GM12878 (cell line): ENCODE results near the gene NTM. TPM values are rescaled to one million over a fixed set of nuclear protein-coding genes. Genes with fewer than 3 reads are reported as not detected.

ENCODE experiments used
- ATAC-seq: fragments of 200-7000 bp; cut with Tn5 transposase; 3 replicates; pipeline ENCODE4 v1.9.1; 2020; ENCODE audit warnings: mild to moderate bottlenecking, moderate library complexity
- BruUV-seq: library from RNA; stranded (reverse); fragments of 400-500 nt; replicated peaks from 2 replicates; lab custom pipeline; 2021; lab: Mats Ljungman, UMichigan
- CTCF ChIA-PET: fragments of 300-600 bp; sonication (Branson Sonifier 250); formaldehyde crosslinking; extraction: SDS; loops from one replicate; lab custom pipeline; 2021; ENCODE audit warnings: inconsistent platforms; lab: Yijun Ruan, JAX
- POLR2A ChIA-PET: fragments of 350-600 bp; formaldehyde crosslinking; extraction: SDS; loops from one replicate; lab custom pipeline; 2021; ENCODE audit warnings: inconsistent platforms; lab: Charles Lee
- RAD21 ChIA-PET: fragments of 300-600 bp; sonication (Branson Sonifier 250); formaldehyde crosslinking; loops from one replicate; lab custom pipeline; 2023; ENCODE audit warnings: antibody characterized with exemption; ENCODE audit not compliant: unreplicated experiment; lab: Charles Lee
- SMC1A ChIA-PET: fragments of 300-600 bp; sonication (Branson Sonifier 250); formaldehyde crosslinking; loops from one replicate; lab custom pipeline; 2023; ENCODE audit not compliant: unreplicated experiment, uncharacterized antibody; lab: Charles Lee
- DNase-seq: peaks from one replicate; pipeline ENCODE4 v3.0.0-alpha.2; 2011; ENCODE audit warnings: low read depth, low spot score
- FAIRE-seq: peaks from 3 replicates; lab custom pipeline; 2011; peaks lifted over from hg19 to GRCh38; lab: Jason Lieb, UNC
- H2AFZ ChIP-seq: 2 replicates; pipeline ENCODE4 v1.6.0; 2011; ENCODE audit warnings: low read depth, low read length, control low read depth; ENCODE audit not compliant: control insufficient read depth
- H3K27ac ChIP-seq: 2 replicates; pipeline ENCODE4 v1.5.1; 2011; ENCODE audit warnings: control low read depth; ENCODE audit not compliant: control insufficient read depth, insufficient read depth
- H3K27me3 ChIP-seq, 2 experiments: replicated peaks in 1 of 2; 2 replicates each; pipeline versions ENCODE4 v1.6.0 to v1.6.1; 2011; ENCODE audit warnings: low read length in 1 of 2; ENCODE audit not compliant: control insufficient read depth in 2 of 2, insufficient read depth in 2 of 2
- H3K36me3 ChIP-seq, 2 experiments: 2 replicates each; pipeline ENCODE4 v1.5.1; 2011; ENCODE audit warnings: low read length in 1 of 2; ENCODE audit not compliant: control insufficient read depth in 2 of 2, insufficient read depth in 2 of 2
- H3K4me1 ChIP-seq: 2 replicates; pipeline ENCODE4 v1.6.1; 2011; ENCODE audit warnings: mild to moderate bottlenecking, low read length, moderate library complexity, mixed read lengths; ENCODE audit not compliant: control insufficient read depth, insufficient read depth
- H3K4me2 ChIP-seq: 2 replicates; pipeline ENCODE4 v1.6.0; 2011; ENCODE audit warnings: control low read depth; ENCODE audit not compliant: control insufficient read depth, insufficient read depth
- H3K4me3 ChIP-seq: fragments of 200-600 bp; sonication (generic); 2 replicates; pipeline ENCODE4 v1.5.1; 2016
- H3K79me2 ChIP-seq: 2 replicates; pipeline ENCODE4 v1.6.0; 2011; ENCODE audit warnings: low read length; ENCODE audit not compliant: control insufficient read depth, insufficient read depth
- H3K9ac ChIP-seq: 2 replicates; pipeline ENCODE4 v1.8.0; 2011; ENCODE audit warnings: low read length, control low read depth, mixed read lengths; ENCODE audit not compliant: control insufficient read depth, insufficient read depth
- H3K9me3 ChIP-seq: replicated peaks from 3 replicates; pipeline ENCODE4 v1.5.1; 2011; ENCODE audit warnings: mild to moderate bottlenecking, low read length; ENCODE audit not compliant: control insufficient read depth, insufficient read depth
- H4K20me1 ChIP-seq: 2 replicates; pipeline ENCODE4 v1.6.0; 2011; ENCODE audit not compliant: control insufficient read depth, insufficient read depth
- ETV6 ChIP-seq, 2 experiments: fragments of 450-650 bp in 1 of 2; IDR thresholded peaks in 1 of 2; conservative IDR thresholded peaks in 1 of 2; 2 replicates each; pipeline ENCODE4 v1.6.1; 2014; ENCODE audit warnings: antibody characterized with exemption in 1 of 2, borderline replicate concordance in 1 of 2, low read depth in 1 of 2, mild to moderate bottlenecking in 1 of 2, moderate library complexity in 1 of 2
- SREBF2 ChIP-seq: IDR thresholded peaks from 2 replicates; pipeline ENCODE4 v1.6.1; 2012; ENCODE audit warnings: mild to moderate bottlenecking, low read length
- STAT3 ChIP-seq: IDR thresholded peaks from 2 replicates; pipeline ENCODE4 v1.6.1; 2011; ENCODE audit warnings: low read depth, low read length, improper control_type of control experiment
- SUPT20H ChIP-seq: IDR thresholded peaks from 2 replicates; pipeline ENCODE4 v1.6.1; 2011; ENCODE audit warnings: low read depth, mild to moderate bottlenecking, low read length, moderate library complexity, borderline replicate concordance; ENCODE audit not compliant: control insufficient read depth
- WRNIP1 ChIP-seq: IDR thresholded peaks from 2 replicates; pipeline ENCODE4 v1.6.1; 2011; ENCODE audit warnings: low read depth, low read length, improper control_type of control experiment, borderline replicate concordance
- YBX1 ChIP-seq: fragments of 450-650 bp; IDR thresholded peaks from 2 replicates; pipeline ENCODE4 v1.6.1; 2016; ENCODE audit warnings: antibody characterized with exemption
- WGBS: methylation state at CpG from one replicate; pipeline ENCODE4 v1.1.6; 2016; ENCODE audit warnings: low lambda C conversion rate; ENCODE audit not compliant: insufficient replicate concordance, insufficient coverage; ENCODE audit errors: missing lambda C conversion rate; 5-methylcytosine and 5-hydroxymethylcytosine counted together
- in situ Hi-C: fragments of 300-500 bp; cut with MboI; formaldehyde crosslinking; loops from 9 replicates; pipeline ENCODE4 v1.14.3; 2018; ENCODE audit warnings: mixed read lengths
- intact Hi-C: fragments of 100-400 bp; cut with micrococcal nuclease; formaldehyde crosslinking; loops from one replicate; pipeline ENCODE4 v1.14.2; 2022; ENCODE audit not compliant: unreplicated experiment
- polyA plus RNA-seq, 11 experiments: library from polyadenylated mRNA; depleted of rRNA in 4 of 11; unstranded in 6 of 11; stranded (reverse) in 5 of 11; fragments of >200 nt; fragmentation: Nextera tagmentation in 4 of 11; fragmentation: Illumina TruSeq in 1 of 11; extraction: Ambion mirVana in 4 of 11; extraction: Trizol in 1 of 11; gene quantifications; 1 replicate in 1 of 11; 2 replicates in 10 of 11; pipeline versions ENCODE4 v1.2.1 to v1.2.3, GENCODE V29; 2011 to 2016; ENCODE audit warnings: inconsistent platforms in 2 of 11, missing spikeins in 2 of 11, low read depth in 1 of 11
- total RNA-seq, 4 experiments: library from RNA; depleted of rRNA in 3 of 4; stranded (reverse); fragments of >200 nt in 3 of 4; fragmentation: Illumina TruSeq in 1 of 4; extraction: Trizol in 1 of 4; gene quantifications; 2 replicates each; pipeline versions ENCODE4 v1.2.1 to v1.2.3, GENCODE V29; 2013 to 2021
- TF ChIP-seq, protein P1 (sequence below): IDR thresholded peaks from 2 replicates; pipeline ENCODE4 v1.6.1; 2012; ENCODE audit warnings: low read depth, low read length, improper control_type of control experiment
- TF ChIP-seq, protein P2 (sequence below): fragments of 450-650 bp; IDR thresholded peaks from 2 replicates; pipeline ENCODE4 v1.6.1; 2017; ENCODE audit warnings: mild to moderate bottlenecking, moderate library complexity
- TF ChIP-seq, protein P3 (sequence below): IDR thresholded peaks from 2 replicates; pipeline ENCODE4 v1.6.1; 2012; ENCODE audit warnings: mild to moderate bottlenecking, low read depth, low read length
- TF ChIP-seq, protein P4 (sequence below): fragments of 450-650 bp; IDR thresholded peaks from 2 replicates; pipeline ENCODE4 v1.6.1; 2018; ENCODE audit warnings: mild to moderate bottlenecking, low read depth, moderate library complexity; ENCODE audit not compliant: partially characterized antibody

The NTM gene
- total and polyA plus RNA-seq, 10 of the 15 experiments (the other 5 are each of a cell fraction or from before 2014, with no cell fraction given) = not detected

DNA sequence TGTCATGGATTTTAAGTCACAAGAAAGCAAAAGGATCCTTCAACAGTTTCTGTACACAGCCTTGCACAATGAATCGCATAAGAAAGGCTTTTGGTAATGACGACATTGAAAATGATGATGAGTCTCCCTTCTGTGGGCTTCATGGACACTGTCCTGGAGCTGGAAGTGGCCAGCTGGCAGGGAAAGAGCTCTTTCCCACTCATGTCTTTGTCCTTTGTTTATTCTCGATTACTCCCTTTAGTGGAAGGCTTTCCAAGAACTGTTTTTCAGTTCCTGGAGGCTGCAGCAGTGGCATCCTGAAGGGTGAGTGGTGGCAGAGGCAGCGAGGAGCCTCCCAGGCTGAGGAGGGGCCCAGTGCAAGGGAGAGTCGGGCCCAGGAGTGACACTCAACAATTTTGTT, 505.2 kb downstream of the NTM start:
- ATAC-seq (no peak), DNase-seq (no peak), FAIRE-seq (no peak)
- Histone ChIP-seq H3K79me2 (no peaks in the 10 kb centered on the region), H3K27me3 (no peaks in the 10 kb centered on the region), H4K20me1 (no peaks in the 10 kb centered on the region), H3K9me3 (no peaks in the 10 kb centered on the region), H3K9ac (no peak overlapping the region), H3K4me2 (no peak overlapping the region), H3K4me3 (no peak overlapping the region), H2AFZ (no peak overlapping the region), H3K4me1 (no peaks in the 10 kb centered on the region), H3K36me3 (no peaks in the 10 kb centered on the region), H3K27ac (no peak overlapping the region)
- POLR2A ChIA-PET = interaction anchor here (0.5 kb wide), 1 partner anchor 26 kb away, joined by 4 read pairs; no protein-coding TSS in a partner anchor
- no TSS peak for BruUV-seq
- intact Hi-C loops (no loop called here), in situ Hi-C loops (loop anchor here (10.0 kb wide), 1 partner anchor 529 kb away; no protein-coding TSS in a partner anchor)
- WGBS = 28% methylated on average over 5 of the region's 5 CpGs
- SMC1A ChIA-PET = interaction anchor here (1.2 to 1.9 kb wide), 4 partner anchors 15 to 42 kb away, joined by 3 to 8 read pairs (median 4); no protein-coding TSS in a partner anchor
- RAD21 ChIA-PET = no interaction called here
- CTCF ChIA-PET = interaction anchor here (1.3 to 9.6 kb wide), 2 partner anchors 9 to 12 kb away, joined by 3 to 215 read pairs; no protein-coding TSS in a partner anchor
- TF ChIP-seq WRNIP1 (no peak), YBX1 (no peak), STAT3 (no peak), SUPT20H (no peak), SREBF2 (no peak), ETV6 (conservative IDR thresholded peaks at IDR 0.05 in 1 of 2, IDR thresholded peaks at IDR 0.05 in 1 of 2; ENCODE audit: borderline replicate concordance in 1 of 2, low read depth in 1 of 2) (no peak)
- TF ChIP-seq, protein P1, sequence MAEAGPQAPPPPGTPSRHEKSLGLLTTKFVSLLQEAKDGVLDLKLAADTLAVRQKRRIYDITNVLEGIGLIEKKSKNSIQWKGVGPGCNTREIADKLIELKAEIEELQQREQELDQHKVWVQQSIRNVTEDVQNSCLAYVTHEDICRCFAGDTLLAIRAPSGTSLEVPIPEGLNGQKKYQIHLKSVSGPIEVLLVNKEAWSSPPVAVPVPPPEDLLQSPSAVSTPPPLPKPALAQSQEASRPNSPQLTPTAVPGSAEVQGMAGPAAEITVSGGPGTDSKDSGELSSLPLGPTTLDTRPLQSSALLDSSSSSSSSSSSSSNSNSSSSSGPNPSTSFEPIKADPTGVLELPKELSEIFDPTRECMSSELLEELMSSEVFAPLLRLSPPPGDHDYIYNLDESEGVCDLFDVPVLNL = no peak
- TF ChIP-seq, protein P2, sequence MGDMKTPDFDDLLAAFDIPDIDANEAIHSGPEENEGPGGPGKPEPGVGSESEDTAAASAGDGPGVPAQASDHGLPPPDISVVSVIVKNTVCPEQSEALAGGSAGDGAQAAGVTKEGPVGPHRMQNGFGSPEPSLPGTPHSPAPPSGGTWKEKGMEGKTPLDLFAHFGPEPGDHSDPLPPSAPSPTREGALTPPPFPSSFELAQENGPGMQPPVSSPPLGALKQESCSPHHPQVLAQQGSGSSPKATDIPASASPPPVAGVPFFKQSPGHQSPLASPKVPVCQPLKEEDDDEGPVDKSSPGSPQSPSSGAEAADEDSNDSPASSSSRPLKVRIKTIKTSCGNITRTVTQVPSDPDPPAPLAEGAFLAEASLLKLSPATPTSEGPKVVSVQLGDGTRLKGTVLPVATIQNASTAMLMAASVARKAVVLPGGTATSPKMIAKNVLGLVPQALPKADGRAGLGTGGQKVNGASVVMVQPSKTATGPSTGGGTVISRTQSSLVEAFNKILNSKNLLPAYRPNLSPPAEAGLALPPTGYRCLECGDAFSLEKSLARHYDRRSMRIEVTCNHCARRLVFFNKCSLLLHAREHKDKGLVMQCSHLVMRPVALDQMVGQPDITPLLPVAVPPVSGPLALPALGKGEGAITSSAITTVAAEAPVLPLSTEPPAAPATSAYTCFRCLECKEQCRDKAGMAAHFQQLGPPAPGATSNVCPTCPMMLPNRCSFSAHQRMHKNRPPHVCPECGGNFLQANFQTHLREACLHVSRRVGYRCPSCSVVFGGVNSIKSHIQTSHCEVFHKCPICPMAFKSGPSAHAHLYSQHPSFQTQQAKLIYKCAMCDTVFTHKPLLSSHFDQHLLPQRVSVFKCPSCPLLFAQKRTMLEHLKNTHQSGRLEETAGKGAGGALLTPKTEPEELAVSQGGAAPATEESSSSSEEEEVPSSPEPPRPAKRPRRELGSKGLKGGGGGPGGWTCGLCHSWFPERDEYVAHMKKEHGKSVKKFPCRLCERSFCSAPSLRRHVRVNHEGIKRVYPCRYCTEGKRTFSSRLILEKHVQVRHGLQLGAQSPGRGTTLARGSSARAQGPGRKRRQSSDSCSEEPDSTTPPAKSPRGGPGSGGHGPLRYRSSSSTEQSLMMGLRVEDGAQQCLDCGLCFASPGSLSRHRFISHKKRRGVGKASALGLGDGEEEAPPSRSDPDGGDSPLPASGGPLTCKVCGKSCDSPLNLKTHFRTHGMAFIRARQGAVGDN = no peak
- TF ChIP-seq, protein P3, sequence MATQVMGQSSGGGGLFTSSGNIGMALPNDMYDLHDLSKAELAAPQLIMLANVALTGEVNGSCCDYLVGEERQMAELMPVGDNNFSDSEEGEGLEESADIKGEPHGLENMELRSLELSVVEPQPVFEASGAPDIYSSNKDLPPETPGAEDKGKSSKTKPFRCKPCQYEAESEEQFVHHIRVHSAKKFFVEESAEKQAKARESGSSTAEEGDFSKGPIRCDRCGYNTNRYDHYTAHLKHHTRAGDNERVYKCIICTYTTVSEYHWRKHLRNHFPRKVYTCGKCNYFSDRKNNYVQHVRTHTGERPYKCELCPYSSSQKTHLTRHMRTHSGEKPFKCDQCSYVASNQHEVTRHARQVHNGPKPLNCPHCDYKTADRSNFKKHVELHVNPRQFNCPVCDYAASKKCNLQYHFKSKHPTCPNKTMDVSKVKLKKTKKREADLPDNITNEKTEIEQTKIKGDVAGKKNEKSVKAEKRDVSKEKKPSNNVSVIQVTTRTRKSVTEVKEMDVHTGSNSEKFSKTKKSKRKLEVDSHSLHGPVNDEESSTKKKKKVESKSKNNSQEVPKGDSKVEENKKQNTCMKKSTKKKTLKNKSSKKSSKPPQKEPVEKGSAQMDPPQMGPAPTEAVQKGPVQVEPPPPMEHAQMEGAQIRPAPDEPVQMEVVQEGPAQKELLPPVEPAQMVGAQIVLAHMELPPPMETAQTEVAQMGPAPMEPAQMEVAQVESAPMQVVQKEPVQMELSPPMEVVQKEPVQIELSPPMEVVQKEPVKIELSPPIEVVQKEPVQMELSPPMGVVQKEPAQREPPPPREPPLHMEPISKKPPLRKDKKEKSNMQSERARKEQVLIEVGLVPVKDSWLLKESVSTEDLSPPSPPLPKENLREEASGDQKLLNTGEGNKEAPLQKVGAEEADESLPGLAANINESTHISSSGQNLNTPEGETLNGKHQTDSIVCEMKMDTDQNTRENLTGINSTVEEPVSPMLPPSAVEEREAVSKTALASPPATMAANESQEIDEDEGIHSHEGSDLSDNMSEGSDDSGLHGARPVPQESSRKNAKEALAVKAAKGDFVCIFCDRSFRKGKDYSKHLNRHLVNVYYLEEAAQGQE = no peak
- TF ChIP-seq, protein P4, sequence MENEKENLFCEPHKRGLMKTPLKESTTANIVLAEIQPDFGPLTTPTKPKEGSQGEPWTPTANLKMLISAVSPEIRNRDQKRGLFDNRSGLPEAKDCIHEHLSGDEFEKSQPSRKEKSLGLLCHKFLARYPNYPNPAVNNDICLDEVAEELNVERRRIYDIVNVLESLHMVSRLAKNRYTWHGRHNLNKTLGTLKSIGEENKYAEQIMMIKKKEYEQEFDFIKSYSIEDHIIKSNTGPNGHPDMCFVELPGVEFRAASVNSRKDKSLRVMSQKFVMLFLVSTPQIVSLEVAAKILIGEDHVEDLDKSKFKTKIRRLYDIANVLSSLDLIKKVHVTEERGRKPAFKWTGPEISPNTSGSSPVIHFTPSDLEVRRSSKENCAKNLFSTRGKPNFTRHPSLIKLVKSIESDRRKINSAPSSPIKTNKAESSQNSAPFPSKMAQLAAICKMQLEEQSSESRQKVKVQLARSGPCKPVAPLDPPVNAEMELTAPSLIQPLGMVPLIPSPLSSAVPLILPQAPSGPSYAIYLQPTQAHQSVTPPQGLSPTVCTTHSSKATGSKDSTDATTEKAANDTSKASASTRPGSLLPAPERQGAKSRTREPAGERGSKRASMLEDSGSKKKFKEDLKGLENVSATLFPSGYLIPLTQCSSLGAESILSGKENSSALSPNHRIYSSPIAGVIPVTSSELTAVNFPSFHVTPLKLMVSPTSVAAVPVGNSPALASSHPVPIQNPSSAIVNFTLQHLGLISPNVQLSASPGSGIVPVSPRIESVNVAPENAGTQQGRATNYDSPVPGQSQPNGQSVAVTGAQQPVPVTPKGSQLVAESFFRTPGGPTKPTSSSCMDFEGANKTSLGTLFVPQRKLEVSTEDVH = no peak
